NB4 (cell line): ENCODE measurements around the gene PTPRZ1.

Source experiments
- DNase-seq: peaks from one replicate; pipeline ENCODE4 v3.0.0; 2010; ENCODE audit warnings: low read depth
- H3K4me3 ChIP-seq: one replicate; pipeline ENCODE4 v1.5.1; 2011; ENCODE audit warnings: mild to moderate bottlenecking, low read depth, low read length, moderate library complexity
- MYC ChIP-seq: IDR thresholded peaks from 2 replicates; pipeline ENCODE4 v1.6.1; 2011; ENCODE audit warnings: low read depth, low read length
- POLR2A ChIP-seq: IDR thresholded peaks from 2 replicates; pipeline ENCODE4 v1.6.1; 2011; ENCODE audit warnings: mild to moderate bottlenecking; ENCODE audit not compliant: insufficient read length; ENCODE audit errors: extremely low read depth
- TF ChIP-seq, protein P1 (sequence below): IDR thresholded peaks from 2 replicates; pipeline ENCODE4 v1.6.1; 2011; ENCODE audit warnings: low read depth, low read length
- TF ChIP-seq, protein P2 (sequence below): IDR thresholded peaks from one replicate; pipeline ENCODE4 v1.5.1; 2012; ENCODE audit warnings: low read depth, low read length

PTPRZ1 gene

DNA sequence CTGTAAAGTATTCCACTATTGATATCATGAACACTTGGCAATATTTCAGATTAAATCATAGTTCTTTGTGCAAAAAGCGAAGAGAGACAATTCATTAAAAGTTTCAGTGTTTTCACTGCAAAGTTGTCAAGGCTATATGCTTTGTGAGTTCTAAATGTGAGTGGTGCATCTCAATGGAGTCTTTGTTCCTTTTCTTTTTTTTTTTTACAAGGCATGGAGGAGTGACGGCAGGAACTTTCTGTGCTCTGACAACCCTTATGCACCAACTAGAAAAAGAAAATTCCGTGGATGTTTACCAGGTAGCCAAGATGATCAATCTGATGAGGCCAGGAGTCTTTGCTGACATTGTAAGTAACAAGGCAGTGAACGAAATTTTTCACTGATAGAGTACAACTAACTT, 186.6 kb downstream of the PTPRZ1 start:
- DNase-seq, result no peak
- H3K4me3 ChIP-seq, result no peak overlapping the region
- TF ChIP-seq MYC (no peak), POLR2A (no peak)
- TF ChIP-seq, protein P1, sequence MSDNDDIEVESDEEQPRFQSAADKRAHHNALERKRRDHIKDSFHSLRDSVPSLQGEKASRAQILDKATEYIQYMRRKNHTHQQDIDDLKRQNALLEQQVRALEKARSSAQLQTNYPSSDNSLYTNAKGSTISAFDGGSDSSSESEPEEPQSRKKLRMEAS, result no peak
- TF ChIP-seq, protein P2, sequence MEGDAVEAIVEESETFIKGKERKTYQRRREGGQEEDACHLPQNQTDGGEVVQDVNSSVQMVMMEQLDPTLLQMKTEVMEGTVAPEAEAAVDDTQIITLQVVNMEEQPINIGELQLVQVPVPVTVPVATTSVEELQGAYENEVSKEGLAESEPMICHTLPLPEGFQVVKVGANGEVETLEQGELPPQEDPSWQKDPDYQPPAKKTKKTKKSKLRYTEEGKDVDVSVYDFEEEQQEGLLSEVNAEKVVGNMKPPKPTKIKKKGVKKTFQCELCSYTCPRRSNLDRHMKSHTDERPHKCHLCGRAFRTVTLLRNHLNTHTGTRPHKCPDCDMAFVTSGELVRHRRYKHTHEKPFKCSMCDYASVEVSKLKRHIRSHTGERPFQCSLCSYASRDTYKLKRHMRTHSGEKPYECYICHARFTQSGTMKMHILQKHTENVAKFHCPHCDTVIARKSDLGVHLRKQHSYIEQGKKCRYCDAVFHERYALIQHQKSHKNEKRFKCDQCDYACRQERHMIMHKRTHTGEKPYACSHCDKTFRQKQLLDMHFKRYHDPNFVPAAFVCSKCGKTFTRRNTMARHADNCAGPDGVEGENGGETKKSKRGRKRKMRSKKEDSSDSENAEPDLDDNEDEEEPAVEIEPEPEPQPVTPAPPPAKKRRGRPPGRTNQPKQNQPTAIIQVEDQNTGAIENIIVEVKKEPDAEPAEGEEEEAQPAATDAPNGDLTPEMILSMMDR, result no peak

DNA sequence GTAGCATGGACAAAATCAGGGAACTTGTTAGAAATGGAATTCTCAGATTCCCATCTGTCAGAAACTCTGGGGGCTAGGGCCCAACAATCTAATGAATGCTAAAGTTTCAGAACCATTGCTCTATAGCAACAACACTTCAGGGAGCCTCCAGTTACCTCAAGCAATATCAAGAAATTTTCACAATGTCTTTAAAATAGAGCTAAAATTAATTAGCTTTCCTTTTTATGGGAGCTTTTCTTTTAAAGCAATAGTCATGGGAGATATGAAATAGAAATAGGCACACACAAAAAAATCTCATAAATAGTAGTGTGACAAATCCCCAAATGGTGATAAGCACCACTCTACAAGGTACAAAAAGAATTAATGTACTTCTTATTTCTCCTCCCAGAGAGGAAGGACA, 190.2 kb downstream of the PTPRZ1 start:
- no peak overlapping the region for H3K4me3 ChIP-seq

DNA sequence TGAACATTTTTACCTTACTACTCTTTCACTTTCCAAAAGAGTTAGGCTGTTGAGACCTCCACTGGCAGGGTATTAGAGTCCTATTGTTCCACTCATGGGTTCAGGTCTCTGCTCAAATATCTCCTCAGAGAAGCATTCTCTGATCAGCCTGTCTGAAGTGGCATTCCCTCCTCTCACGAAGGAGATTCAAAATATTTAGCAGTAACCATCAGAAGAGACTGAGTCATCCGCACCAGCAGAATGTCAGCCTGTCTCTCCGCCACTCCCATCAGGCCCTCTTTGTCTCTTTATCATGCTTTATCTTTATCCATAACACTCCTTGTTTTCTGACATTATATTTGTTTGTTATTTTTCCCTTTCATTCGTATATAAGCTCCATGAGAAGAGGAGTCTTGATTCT, 192.0 kb downstream of the PTPRZ1 start:
- no peak for DNase-seq
- TF ChIP-seq MYC, result no peak
- TF ChIP-seq, protein P1, result no peak
- TF ChIP-seq POLR2A, result no peak
- TF ChIP-seq, protein P2, result no peak
- H3K4me3 ChIP-seq, result no peak overlapping the region

More for the DNA sequence above, 190.2 kb downstream of the PTPRZ1 start:
- TF ChIP-seq POLR2A (no peak), MYC (no peak)
- TF ChIP-seq, protein P1, result no peak
- TF ChIP-seq, protein P2, result no peak
- DNase-seq, result no peak

DNA sequence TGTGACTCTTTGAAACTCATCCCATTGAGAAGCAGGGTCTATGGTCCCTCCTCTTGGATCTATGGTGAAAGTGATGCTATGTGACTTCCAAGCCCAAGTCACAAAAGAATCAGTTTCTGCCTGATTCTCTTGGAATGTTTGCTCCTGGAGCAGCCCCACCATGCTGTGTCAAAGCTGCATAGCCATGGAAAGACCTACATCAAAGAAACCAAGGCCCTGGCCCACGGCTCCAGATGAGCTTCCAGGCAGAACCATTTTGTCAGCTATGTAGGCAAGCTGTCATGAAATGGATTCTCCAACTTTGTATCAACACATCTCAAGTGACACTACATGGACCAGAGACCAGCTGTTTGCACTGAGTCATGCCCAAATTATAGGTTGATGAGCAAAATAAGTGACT, 194.1 kb downstream of the PTPRZ1 start:
- DNase-seq, result no peak
- H3K4me3 ChIP-seq, result no peak overlapping the region
- TF ChIP-seq, protein P1, result no peak
- TF ChIP-seq MYC (no peak), POLR2A (no peak)
- TF ChIP-seq, protein P2, result no peak

DNA sequence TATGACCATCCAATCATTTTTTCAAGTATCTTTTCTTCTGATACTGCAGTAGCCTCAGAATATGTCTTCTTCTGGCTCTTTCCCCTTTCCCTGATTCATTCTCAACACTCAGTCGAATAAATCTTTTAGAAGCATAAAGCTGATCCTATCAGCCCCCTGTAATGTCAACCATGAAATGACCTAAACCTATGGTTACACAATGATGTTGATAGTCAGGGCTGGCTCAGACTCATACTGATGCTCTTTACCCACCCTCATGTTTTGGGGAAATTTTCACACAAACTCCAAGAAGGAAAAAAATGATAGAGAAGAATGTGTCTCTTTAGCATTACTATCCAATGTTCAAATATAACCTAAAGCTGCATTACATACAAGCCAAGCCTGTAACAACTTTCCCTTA, 195.1 kb downstream of the PTPRZ1 start:
- TF ChIP-seq, protein P2, result no peak
- no peak for TF ChIP-seq MYC
- no peak for TF ChIP-seq POLR2A
- TF ChIP-seq, protein P1, result no peak
- DNase-seq, result no peak
- H3K4me3 ChIP-seq, result no peak overlapping the region
